ENCODE data around the gene DNAL4. TPM values are rescaled to one million over a fixed set of nuclear protein-coding genes. Genes with fewer than 3 reads are reported as not detected.

The DNAL4 gene
- total and polyA plus RNA-seq, 11 donors, result 7.9 to 16.4 (median 10.4) TPM

DNA sequence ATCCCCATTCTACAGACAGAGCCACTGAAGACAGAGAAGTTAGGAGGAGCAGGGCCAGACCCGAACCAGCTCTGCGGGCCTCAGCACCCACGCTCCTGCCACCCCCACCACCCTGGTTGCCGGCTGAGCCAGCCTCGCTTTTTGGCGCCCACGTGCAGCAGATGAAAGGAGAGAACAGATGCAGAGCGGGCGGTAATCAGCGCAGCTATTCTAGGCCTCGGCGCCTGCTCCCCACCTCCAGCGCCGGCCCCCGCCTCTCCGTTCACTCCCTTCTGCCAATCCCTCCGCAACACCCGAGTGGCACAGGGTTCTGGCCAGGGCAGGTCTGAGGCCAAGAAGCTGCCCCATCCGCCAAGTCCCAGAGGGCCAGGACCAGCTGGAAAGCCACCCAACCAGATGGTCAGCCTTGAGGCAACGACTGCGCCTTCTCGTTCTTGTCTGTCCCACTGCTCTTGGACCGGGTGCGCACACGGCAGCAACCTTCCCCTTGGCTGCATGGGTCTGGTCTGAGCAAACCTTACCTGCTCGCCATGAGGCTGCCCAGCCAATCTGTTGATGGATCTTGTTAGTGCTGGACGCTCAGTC, 16.8 kb downstream of the DNAL4 start:
- no peak overlapping the region for H3K27ac ChIP-seq
- ATAC-seq, result peak in 3 of 4 donors; percentile 35 to 43 (median 42)

DNA sequence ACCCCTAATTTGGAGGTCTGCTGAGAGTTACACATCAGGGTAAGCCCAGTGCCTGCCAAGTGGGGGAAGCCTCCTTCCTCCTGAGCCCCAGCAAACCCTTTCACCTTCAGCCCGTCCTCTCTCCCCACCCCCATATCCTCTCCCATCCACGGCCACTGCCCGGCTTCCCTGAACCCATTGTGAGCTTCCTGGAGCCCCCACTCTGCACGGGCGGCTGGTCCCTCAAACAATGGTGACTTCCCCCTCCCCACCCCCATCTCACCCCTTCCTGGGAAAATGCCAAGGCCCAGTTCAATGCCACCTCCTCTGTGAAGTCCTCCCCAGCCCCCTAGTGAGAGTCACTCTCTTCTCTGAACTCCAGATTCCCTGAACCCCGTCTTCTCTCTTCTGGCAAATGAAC, 17.9 kb downstream of the DNAL4 start:
- WGBS, 4 donors, result 63 to 74% (median 69%) methylated on average over 6 of the region's 6 CpGs
- peaks cover 0 to 13% (median 2%) of the 10 kb centered on the region in 12 donors for H3K4me1 ChIP-seq
- no peak for ATAC-seq
- H3K27me3 ChIP-seq, result no peaks in the 10 kb centered on the region
- H3K9me3 ChIP-seq, result no peaks in the 10 kb centered on the region
- peak in 1 of 5 donors; percentile 25 for DNase-seq
- intact Hi-C loops (cut with DNase I), result loop anchor here in 4 of 10 donors (5.0 to 10.0 kb wide), 5 partner anchors 66 to 349 kb away; partner anchors contain the start of gene NPTXR (in 3 of the 4)
- TF ChIP-seq POLR2A (IDR thresholded peaks at IDR 0.05) (no peak), CTCF (IDR thresholded peaks at IDR 0.05) (no peak)
- no peak overlapping the region for H3K27ac ChIP-seq
- H3K36me3 ChIP-seq, result peaks cover 0 to 22% (median 7%) of the 10 kb centered on the region in 9 donors
- H3K4me3 ChIP-seq, result no peak overlapping the region

More for the DNA sequence above, 16.8 kb downstream of the DNAL4 start:
- peaks cover 0 to 23% (median 10%) of the 10 kb centered on the region in 12 donors for H3K4me1 ChIP-seq
- DNase-seq, result peak in 2 of 5 donors; percentile 56 to 65
- H3K9me3 ChIP-seq, result no peaks in the 10 kb centered on the region
- no peaks in the 10 kb centered on the region for H3K27me3 ChIP-seq
- 75 to 93% (median 84%) methylated on average over 25 to 27 of the region's 27 CpGs for WGBS, 4 donors
- intact Hi-C loops (cut with DNase I), result loop anchor here in 4 of 10 donors (5.0 to 10.0 kb wide), 5 partner anchors 65 to 348 kb away; partner anchors contain the start of gene NPTXR (in 3 of the 4)
- TF ChIP-seq CTCF (IDR thresholded peaks at IDR 0.05), result no peak
- TF ChIP-seq POLR2A (IDR thresholded peaks at IDR 0.05), result no peak
- H3K4me3 ChIP-seq, result no peak overlapping the region
- peaks cover 0 to 23% (median 7%) of the 10 kb centered on the region in 9 donors for H3K36me3 ChIP-seq

DNA sequence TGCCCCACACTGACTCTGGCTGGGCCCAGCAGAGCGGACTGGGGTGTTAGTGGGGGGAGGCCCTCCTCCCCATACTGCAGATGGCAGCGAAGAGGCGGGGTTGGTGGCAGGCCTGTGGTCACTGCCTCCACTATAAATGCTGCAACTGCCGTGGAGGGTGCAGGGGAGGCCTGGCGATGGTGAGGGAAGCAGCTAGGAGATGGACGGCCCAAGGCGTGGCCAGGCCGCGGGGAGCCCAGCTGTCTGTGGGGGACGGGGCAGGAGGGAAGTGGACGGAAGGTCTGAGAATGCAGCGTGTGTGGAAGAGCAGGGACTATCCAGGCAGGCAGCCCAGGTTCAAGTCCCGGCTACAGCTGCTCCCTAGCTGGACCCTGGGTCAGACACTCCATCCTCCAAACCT, 18.3 kb downstream of the DNAL4 start:
- H3K27me3 ChIP-seq, result no peaks in the 10 kb centered on the region
- DNase-seq (peak in 1 of 5 donors; percentile 54), ATAC-seq (no peak)
- no peak overlapping the region for H3K27ac ChIP-seq
- peaks cover 0 to 18% (median 6%) of the 10 kb centered on the region in 9 donors for H3K36me3 ChIP-seq
- H3K4me1 ChIP-seq, result peaks cover 0 to 8% (median 0%) of the 10 kb centered on the region in 12 donors
- intact Hi-C loops (cut with DNase I), result loop anchor here in 5 of 10 donors (2.0 to 10.0 kb wide), 6 partner anchors 67 to 349 kb away; partner anchors contain the start of gene NPTXR (in 3 of the 5)
- no peak for TF ChIP-seq POLR2A (IDR thresholded peaks at IDR 0.05)
- no peak for TF ChIP-seq CTCF (IDR thresholded peaks at IDR 0.05)
- no peaks in the 10 kb centered on the region for H3K9me3 ChIP-seq
- no peak overlapping the region for H3K4me3 ChIP-seq
- WGBS, 4 donors, result 72 to 82% (median 78%) methylated on average over 10 to 13 of the region's 13 CpGs

- Histone ChIP-seq H3K9me3 (no peaks in the 10 kb centered on the region), H3K4me3 (no peak overlapping the region), H3K27me3 (no peaks in the 10 kb centered on the region), H3K27ac (no peak overlapping the region), H3K36me3 (peaks cover 0 to 8% (median 5%) of the 10 kb centered on the region in 9 donors), H3K4me1 (peaks cover 0 to 6% (median 0%) of the 10 kb centered on the region in 12 donors)
- TF ChIP-seq POLR2A (IDR thresholded peaks at IDR 0.05) (no peak), CTCF (IDR thresholded peaks at IDR 0.05) (no peak)
- ATAC-seq, result no peak
- intact Hi-C loops (cut with DNase I), result loop anchor here in 6 of 10 donors (2.0 to 10.0 kb wide), 7 partner anchors 68 to 350 kb away; partner anchors contain the start of gene NPTXR (in 3 of the 6)
- peak in 1 of 5 donors; percentile 16 for DNase-seq
- WGBS, 4 donors, result 75 to 80% (median 78%) methylated on average over 11 of the region's 11 CpGs
These were observed 19.3 kb downstream of the DNAL4 start for GRCh38 chr22:38774496-38775166.
